ENCODE measurements around the gene LSG1. TPM values are rescaled to one million over a fixed set of nuclear protein-coding genes. Genes with fewer than 3 reads are reported as not detected.
"Not testable (repeated sequence)": the region's sequence is repeated elsewhere in the genome, so short reads cannot be mapped to it uniquely, and the experiment has no call there.

LSG1 gene
- polyA plus RNA-seq, 1 donor from 2014 or later, result 35.5 TPM

DNA sequence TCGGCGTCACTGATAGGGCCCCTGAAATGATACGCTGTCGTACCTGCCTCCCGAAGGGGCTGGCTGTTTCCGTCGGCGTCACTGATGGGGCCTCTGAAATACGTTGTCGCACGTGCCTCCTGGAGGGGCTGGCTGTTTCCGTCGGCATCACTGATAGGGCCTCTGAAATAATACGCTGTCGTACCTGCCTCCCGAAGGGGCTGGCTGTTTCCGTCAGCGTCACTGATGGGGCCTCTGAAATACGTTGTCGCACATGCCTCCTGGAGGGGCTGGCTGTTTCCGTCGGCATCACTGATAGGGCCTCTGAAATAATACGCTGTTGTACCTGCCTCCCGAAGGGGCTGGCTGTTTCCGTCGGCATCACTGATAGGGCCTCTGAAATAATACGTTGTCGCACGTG is 41.3 kb downstream of the LSG1 start:
- H3K9me2 ChIP-seq (ENCODE audit: insufficient read depth, low read length); H3K4me3 ChIP-seq (ENCODE audit: low read length); H3K27ac ChIP-seq (ENCODE audit: low read length); H3K36me3 ChIP-seq (ENCODE audit: insufficient read depth, low read length); H3K4me2 ChIP-seq (ENCODE audit: low read length); H4K20me1 ChIP-seq (ENCODE audit: insufficient read depth); H3K79me2 ChIP-seq (replicated peaks; ENCODE audit: insufficient read depth, low read length); H3F3A ChIP-seq (ENCODE audit: insufficient read depth, low read length, poor library complexity, severe bottlenecking); H3K9ac ChIP-seq (ENCODE audit: low read length); H3K27me3 ChIP-seq (ENCODE audit: insufficient read depth, low read depth, low read length); H2AFZ ChIP-seq (ENCODE audit: low read depth, low read length): not testable (repeated sequence)
- peaks cover 10% of the 10 kb centered on the region for H3K9me3 ChIP-seq (ENCODE audit: low read length)

DNA sequence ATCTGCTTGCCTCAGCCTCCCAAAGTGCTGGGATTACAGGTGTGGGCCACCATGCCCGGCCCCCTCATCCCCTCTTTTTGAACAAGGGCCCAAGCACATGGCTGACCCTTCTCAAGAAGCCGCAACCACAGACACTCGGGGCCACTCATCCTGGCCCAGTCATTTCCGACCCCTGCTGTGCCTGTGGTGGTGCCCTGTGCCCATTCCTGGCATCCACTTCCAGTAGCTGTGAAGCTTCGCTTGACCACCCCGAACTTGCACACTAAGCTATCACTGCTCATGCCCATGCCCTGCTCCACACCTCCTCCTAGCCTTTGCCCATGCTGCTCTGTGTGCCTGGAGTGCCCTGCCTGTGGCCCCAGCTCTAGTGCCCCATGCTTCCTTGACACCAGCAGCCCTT is 47.0 kb downstream of the LSG1 start:
- Histone ChIP-seq H3K4me3 (ENCODE audit: low read length) (no peak overlapping the region), H2AFZ (ENCODE audit: low read depth, low read length) (no peak overlapping the region), H3K9ac (ENCODE audit: low read length) (no peak overlapping the region), H3K9me3 (ENCODE audit: low read length) (peaks cover 4% of the 10 kb centered on the region), H3K27me3 (ENCODE audit: insufficient read depth, low read depth, low read length) (no peaks in the 10 kb centered on the region), H3K27ac (ENCODE audit: low read length) (no peak overlapping the region), H4K20me1 (ENCODE audit: insufficient read depth) (no peaks in the 10 kb centered on the region), H3K36me3 (ENCODE audit: insufficient read depth, low read length) (no peaks in the 10 kb centered on the region), H3K4me2 (ENCODE audit: low read length) (no peak overlapping the region), H3K9me2 (ENCODE audit: insufficient read depth, low read length) (no peaks in the 10 kb centered on the region), H3K79me2 (replicated peaks; ENCODE audit: insufficient read depth, low read length) (no peaks in the 10 kb centered on the region), H3F3A (ENCODE audit: insufficient read depth, low read length, poor library complexity, severe bottlenecking) (no peaks in the 10 kb centered on the region)
- TF ChIP-seq, protein P1, sequence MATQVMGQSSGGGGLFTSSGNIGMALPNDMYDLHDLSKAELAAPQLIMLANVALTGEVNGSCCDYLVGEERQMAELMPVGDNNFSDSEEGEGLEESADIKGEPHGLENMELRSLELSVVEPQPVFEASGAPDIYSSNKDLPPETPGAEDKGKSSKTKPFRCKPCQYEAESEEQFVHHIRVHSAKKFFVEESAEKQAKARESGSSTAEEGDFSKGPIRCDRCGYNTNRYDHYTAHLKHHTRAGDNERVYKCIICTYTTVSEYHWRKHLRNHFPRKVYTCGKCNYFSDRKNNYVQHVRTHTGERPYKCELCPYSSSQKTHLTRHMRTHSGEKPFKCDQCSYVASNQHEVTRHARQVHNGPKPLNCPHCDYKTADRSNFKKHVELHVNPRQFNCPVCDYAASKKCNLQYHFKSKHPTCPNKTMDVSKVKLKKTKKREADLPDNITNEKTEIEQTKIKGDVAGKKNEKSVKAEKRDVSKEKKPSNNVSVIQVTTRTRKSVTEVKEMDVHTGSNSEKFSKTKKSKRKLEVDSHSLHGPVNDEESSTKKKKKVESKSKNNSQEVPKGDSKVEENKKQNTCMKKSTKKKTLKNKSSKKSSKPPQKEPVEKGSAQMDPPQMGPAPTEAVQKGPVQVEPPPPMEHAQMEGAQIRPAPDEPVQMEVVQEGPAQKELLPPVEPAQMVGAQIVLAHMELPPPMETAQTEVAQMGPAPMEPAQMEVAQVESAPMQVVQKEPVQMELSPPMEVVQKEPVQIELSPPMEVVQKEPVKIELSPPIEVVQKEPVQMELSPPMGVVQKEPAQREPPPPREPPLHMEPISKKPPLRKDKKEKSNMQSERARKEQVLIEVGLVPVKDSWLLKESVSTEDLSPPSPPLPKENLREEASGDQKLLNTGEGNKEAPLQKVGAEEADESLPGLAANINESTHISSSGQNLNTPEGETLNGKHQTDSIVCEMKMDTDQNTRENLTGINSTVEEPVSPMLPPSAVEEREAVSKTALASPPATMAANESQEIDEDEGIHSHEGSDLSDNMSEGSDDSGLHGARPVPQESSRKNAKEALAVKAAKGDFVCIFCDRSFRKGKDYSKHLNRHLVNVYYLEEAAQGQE (IDR thresholded peaks at IDR 0.05; ENCODE audit: borderline replicate concordance), result no peak
- TF ChIP-seq EZH2 (IDR thresholded peaks at IDR 0.05; ENCODE audit: borderline replicate concordance, insufficient read depth, low read length, poor library complexity, severe bottlenecking) (no peak), SMC3 (conservative IDR thresholded peaks at IDR 0.05; ENCODE audit: poor library complexity) (no peak), POLR2AphosphoS5 (IDR thresholded peaks at IDR 0.05) (no peak), MXI1 (conservative IDR thresholded peaks at IDR 0.05; ENCODE audit: poor library complexity, severe bottlenecking) (no peak), RAD21 (conservative IDR thresholded peaks at IDR 0.05) (no peak), EP300 (conservative IDR thresholded peaks at IDR 0.05; ENCODE audit: poor library complexity, severe bottlenecking) (no peak), TAF1 (IDR thresholded peaks at IDR 0.05; ENCODE audit: low read depth) (no peak)
- TF ChIP-seq, protein P2, sequence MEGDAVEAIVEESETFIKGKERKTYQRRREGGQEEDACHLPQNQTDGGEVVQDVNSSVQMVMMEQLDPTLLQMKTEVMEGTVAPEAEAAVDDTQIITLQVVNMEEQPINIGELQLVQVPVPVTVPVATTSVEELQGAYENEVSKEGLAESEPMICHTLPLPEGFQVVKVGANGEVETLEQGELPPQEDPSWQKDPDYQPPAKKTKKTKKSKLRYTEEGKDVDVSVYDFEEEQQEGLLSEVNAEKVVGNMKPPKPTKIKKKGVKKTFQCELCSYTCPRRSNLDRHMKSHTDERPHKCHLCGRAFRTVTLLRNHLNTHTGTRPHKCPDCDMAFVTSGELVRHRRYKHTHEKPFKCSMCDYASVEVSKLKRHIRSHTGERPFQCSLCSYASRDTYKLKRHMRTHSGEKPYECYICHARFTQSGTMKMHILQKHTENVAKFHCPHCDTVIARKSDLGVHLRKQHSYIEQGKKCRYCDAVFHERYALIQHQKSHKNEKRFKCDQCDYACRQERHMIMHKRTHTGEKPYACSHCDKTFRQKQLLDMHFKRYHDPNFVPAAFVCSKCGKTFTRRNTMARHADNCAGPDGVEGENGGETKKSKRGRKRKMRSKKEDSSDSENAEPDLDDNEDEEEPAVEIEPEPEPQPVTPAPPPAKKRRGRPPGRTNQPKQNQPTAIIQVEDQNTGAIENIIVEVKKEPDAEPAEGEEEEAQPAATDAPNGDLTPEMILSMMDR (IDR thresholded peaks at IDR 0.05; ENCODE audit: poor library complexity, severe bottlenecking), result no peak
